ENCODE results near the gene SART3. TPM values are rescaled to one million over a fixed set of nuclear protein-coding genes. Genes with fewer than 3 reads are reported as not detected.

Gene SART3
- total and polyA plus RNA-seq, 2 of the 13 experiments (the other 11 are each of a cell fraction or from before 2014, with no cell fraction given): 16.1 to 69.9 TPM

DNA sequence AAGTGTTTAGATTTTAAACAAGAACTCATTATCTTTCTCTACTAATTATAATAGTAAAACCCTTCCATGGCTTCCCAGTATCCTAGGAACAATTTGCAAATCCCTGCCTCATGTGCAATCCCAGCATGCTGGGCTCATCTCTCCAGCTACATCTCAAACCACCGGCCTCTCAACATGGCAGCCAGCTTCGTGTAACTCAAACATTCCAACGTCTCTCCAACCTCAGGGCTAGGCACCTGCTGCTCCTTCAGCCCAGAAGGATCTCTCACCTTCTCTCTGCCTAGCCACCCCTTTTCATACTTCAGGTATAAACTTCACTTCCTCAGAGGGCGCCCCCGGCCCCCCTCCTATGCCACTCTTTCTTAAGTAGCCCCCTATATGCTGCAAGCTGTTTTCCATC is 7.2 kb downstream of the SART3 start:
- CTCF ChIA-PET (ENCODE audit: low intra/inter-chr PET ratio, low total read pairs): no interaction called here
- no TSS peak for BruUV-seq (replicated peaks)
- POLR2A ChIA-PET: interaction anchor here (0.8 kb wide), 1 partner anchor 9 kb away, joined by 3 read pairs; the partner anchor contains the start of gene ISCU

More for the DNA sequence above, 7.2 kb downstream of the SART3 start:
- H2AFZ ChIP-seq (ENCODE audit: low read length): no peak overlapping the region
- H3K4me2 ChIP-seq (ENCODE audit: low read depth, low read length): no peak overlapping the region
- H3K79me2 ChIP-seq (ENCODE audit: insufficient read depth, low read length): peaks cover 94% of the 10 kb centered on the region
- intact Hi-C loops (cut with micrococcal nuclease; ENCODE audit: unreplicated experiment) (no loop called here), in situ Hi-C loops (cut with HindIII; ENCODE audit: extremely low pct_ligation_motif_present, low pct_unique_long_range_greater_than_20kb) (no loop called here)
- no peaks in the 10 kb centered on the region for H3K27me3 ChIP-seq (ENCODE audit: control insufficient read depth in 1 of 2, insufficient read depth in 2 of 2, low read length in 2 of 2)
- no peak overlapping the region for H3K9ac ChIP-seq (ENCODE audit: insufficient read depth, low read depth, low read length)
- FAIRE-seq: no peak
- H3K36me3 ChIP-seq (replicated peaks in 1 of 2; ENCODE audit: control insufficient read depth in 1 of 2, insufficient read depth in 2 of 2, low read length in 2 of 2): peaks cover 8 to 17% of the 10 kb centered on the region in 2 experiments
- no peak for ATAC-seq
- H3K27ac ChIP-seq (ENCODE audit: extremely low read length, insufficient read depth, low read length): no peak overlapping the region
- DNase-seq (ENCODE audit: low spot score): no peak
- WGBS (ENCODE audit: low lambda C conversion rate): 92% methylated on average over 5 of the region's 5 CpGs
- peaks cover 50% of the 10 kb centered on the region for H3K4me1 ChIP-seq (ENCODE audit: insufficient read depth, low read length)
- H4K20me1 ChIP-seq (ENCODE audit: insufficient read depth, low read length): peaks cover 24% of the 10 kb centered on the region
- TF ChIP-seq TP53 (CRISPR knock-in tag; conservative IDR thresholded peaks at IDR 0.05) (no peak), JDP2 (CRISPR knock-in tag; IDR thresholded peaks at IDR 0.05; ENCODE audit: borderline replicate concordance) (no peak), ZNF747 (CRISPR knock-in tag; IDR thresholded peaks at IDR 0.05; ENCODE audit: borderline replicate concordance) (no peak), POLR2AphosphoS2 (IDR thresholded peaks at IDR 0.05; ENCODE audit: low read depth, low read length) (no peak), ZFP36L1 (CRISPR knock-in tag; IDR thresholded peaks at IDR 0.05) (no peak), BCL6 (CRISPR knock-in tag; IDR thresholded peaks at IDR 0.05) (no peak), SP5 (CRISPR knock-in tag; IDR thresholded peaks at IDR 0.05; ENCODE audit: borderline replicate concordance, low read depth) (no peak), MED8 (CRISPR knock-in tag; IDR thresholded peaks at IDR 0.05; ENCODE audit: insufficient replicate concordance) (no peak), ZNF501 (CRISPR knock-in tag; IDR thresholded peaks at IDR 0.05) (no peak)
- TF ChIP-seq, protein P1, sequence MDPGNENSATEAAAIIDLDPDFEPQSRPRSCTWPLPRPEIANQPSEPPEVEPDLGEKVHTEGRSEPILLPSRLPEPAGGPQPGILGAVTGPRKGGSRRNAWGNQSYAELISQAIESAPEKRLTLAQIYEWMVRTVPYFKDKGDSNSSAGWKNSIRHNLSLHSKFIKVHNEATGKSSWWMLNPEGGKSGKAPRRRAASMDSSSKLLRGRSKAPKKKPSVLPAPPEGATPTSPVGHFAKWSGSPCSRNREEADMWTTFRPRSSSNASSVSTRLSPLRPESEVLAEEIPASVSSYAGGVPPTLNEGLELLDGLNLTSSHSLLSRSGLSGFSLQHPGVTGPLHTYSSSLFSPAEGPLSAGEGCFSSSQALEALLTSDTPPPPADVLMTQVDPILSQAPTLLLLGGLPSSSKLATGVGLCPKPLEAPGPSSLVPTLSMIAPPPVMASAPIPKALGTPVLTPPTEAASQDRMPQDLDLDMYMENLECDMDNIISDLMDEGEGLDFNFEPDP (CRISPR knock-in tag; conservative IDR thresholded peaks at IDR 0.05): no peak
- TF ChIP-seq, protein P2, sequence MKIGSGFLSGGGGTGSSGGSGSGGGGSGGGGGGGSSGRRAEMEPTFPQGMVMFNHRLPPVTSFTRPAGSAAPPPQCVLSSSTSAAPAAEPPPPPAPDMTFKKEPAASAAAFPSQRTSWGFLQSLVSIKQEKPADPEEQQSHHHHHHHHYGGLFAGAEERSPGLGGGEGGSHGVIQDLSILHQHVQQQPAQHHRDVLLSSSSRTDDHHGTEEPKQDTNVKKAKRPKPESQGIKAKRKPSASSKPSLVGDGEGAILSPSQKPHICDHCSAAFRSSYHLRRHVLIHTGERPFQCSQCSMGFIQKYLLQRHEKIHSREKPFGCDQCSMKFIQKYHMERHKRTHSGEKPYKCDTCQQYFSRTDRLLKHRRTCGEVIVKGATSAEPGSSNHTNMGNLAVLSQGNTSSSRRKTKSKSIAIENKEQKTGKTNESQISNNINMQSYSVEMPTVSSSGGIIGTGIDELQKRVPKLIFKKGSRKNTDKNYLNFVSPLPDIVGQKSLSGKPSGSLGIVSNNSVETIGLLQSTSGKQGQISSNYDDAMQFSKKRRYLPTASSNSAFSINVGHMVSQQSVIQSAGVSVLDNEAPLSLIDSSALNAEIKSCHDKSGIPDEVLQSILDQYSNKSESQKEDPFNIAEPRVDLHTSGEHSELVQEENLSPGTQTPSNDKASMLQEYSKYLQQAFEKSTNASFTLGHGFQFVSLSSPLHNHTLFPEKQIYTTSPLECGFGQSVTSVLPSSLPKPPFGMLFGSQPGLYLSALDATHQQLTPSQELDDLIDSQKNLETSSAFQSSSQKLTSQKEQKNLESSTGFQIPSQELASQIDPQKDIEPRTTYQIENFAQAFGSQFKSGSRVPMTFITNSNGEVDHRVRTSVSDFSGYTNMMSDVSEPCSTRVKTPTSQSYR (CRISPR knock-in tag; IDR thresholded peaks at IDR 0.05; ENCODE audit: borderline replicate concordance): no peak
- no peaks in the 10 kb centered on the region for H3K9me3 ChIP-seq (ENCODE audit: low read length)
- no peak overlapping the region for H3K4me3 ChIP-seq (replicated peaks in 1 of 3; ENCODE audit: insufficient read depth in 1 of 3, low read depth in 2 of 3, low read length in 3 of 3)

Measured in HepG2 (cell line).